IMR-90 (cell line): ENCODE data around the gene RHOG. TPM values are rescaled to one million over a fixed set of nuclear protein-coding genes. Genes with fewer than 3 reads are reported as not detected.

Experiments
- ATAC-seq: fragments of 200-7000 bp; cut with Tn5 transposase; 2 replicates; pipeline ENCODE4 v1.9.1; 2020; ENCODE audit warnings: low read depth, mild to moderate bottlenecking, moderate library complexity
- BruUV-seq: library from RNA; stranded (reverse); fragments of 400-500 nt; replicated peaks from 2 replicates; lab custom pipeline; 2021; lab: Mats Ljungman, UMichigan
- CTCF ChIA-PET: fragments of 300-600 bp; formaldehyde crosslinking; extraction: SDS; loops from one replicate; lab custom pipeline; 2021; ENCODE audit warnings: antibody characterized with exemption; lab: Yijun Ruan, JAX
- POLR2A ChIA-PET: fragments of 300-600 bp; sonication (Branson Sonifier 250); formaldehyde crosslinking; loops from one replicate; lab custom pipeline; 2022; ENCODE audit warnings: antibody characterized with exemption; ENCODE audit not compliant: unreplicated experiment; lab: Charles Lee
- DNase-seq: peaks from one replicate; pipeline ENCODE4 v3.0.0; 2013
- H2AFZ ChIP-seq: replicated peaks from 2 replicates; pipeline ENCODE3; 2013; ENCODE audit warnings: low read length, mild to moderate bottlenecking; ENCODE audit not compliant: poor library complexity
- H2AK5ac ChIP-seq: 2 replicates; pipeline ENCODE4 v1.6.1; 2013; ENCODE audit warnings: low read depth, low read length, inconsistent platforms
- H2AK9ac ChIP-seq: replicated peaks from 2 replicates; pipeline ENCODE3; 2013; ENCODE audit warnings: mild to moderate bottlenecking, low read depth, low read length, moderate library complexity; ENCODE audit not compliant: poor library complexity
- H2BK120ac ChIP-seq: 2 replicates; pipeline ENCODE4 v1.6.1; 2013; ENCODE audit warnings: low read depth, low read length, inconsistent platforms
- H2BK15ac ChIP-seq: 3 replicates; pipeline ENCODE4 v1.6.1; 2013; ENCODE audit warnings: low read depth, low read length, inconsistent platforms
- H2BK20ac ChIP-seq: 2 replicates; pipeline ENCODE4 v1.6.1; 2013; ENCODE audit warnings: low read depth, mild to moderate bottlenecking, inconsistent platforms, low read length, moderate library complexity
- H2BK5ac ChIP-seq: 2 replicates; pipeline ENCODE4 v1.6.1; 2013; ENCODE audit warnings: mild to moderate bottlenecking, low read depth, low read length, inconsistent platforms; ENCODE audit not compliant: poor library complexity, severe bottlenecking
- H3K14ac ChIP-seq: replicated peaks from 2 replicates; pipeline ENCODE4 v1.6.1; 2013; ENCODE audit warnings: low read depth, low read length, inconsistent platforms
- H3K18ac ChIP-seq: 2 replicates; pipeline ENCODE4 v1.6.1; 2013; ENCODE audit warnings: low read depth, low read length, control low read depth
- H3K23ac ChIP-seq: 2 replicates; pipeline ENCODE4 v1.6.1; 2013; ENCODE audit warnings: low read depth, low read length, inconsistent platforms
- H3K27ac ChIP-seq: 2 replicates; pipeline ENCODE4 v1.5.1; 2013; ENCODE audit warnings: mild to moderate bottlenecking, control low read depth, low read length; ENCODE audit not compliant: insufficient read depth
- H3K27me3 ChIP-seq: 2 replicates; pipeline ENCODE4 v1.6.1; 2013; ENCODE audit warnings: low read length; ENCODE audit not compliant: control insufficient read depth, insufficient read depth
- H3K36me3 ChIP-seq: 2 replicates; pipeline ENCODE4 v1.6.1; 2013; ENCODE audit warnings: low read length, mixed read lengths; ENCODE audit not compliant: control insufficient read depth, insufficient read depth
- H3K4ac ChIP-seq: 2 replicates; pipeline ENCODE4 v1.6.1; 2013; ENCODE audit warnings: low read depth, low read length, inconsistent platforms
- H3K4me1 ChIP-seq: 2 replicates; pipeline ENCODE4 v1.6.1; 2013; ENCODE audit warnings: low read length, mixed read lengths; ENCODE audit not compliant: control insufficient read depth, insufficient read depth
- H3K4me2 ChIP-seq: 2 replicates; pipeline ENCODE4 v1.6.1; 2013; ENCODE audit warnings: low read depth, mild to moderate bottlenecking, control low read depth, low read length, moderate library complexity
- H3K4me3 ChIP-seq: 2 replicates; pipeline ENCODE4 v1.5.1; 2013; ENCODE audit warnings: low read depth, mild to moderate bottlenecking, control low read depth, low read length, moderate library complexity; ENCODE audit not compliant: insufficient read depth
- H3K56ac ChIP-seq: 2 replicates; pipeline ENCODE4 v1.6.1; 2013; ENCODE audit warnings: low read length, inconsistent platforms; ENCODE audit not compliant: insufficient read depth; ENCODE audit errors: extremely low read depth
- H3K79me1 ChIP-seq, 2 experiments: 2 replicates each; pipeline ENCODE4 v1.6.1; 2013; ENCODE audit warnings: low read length in 2 of 2, inconsistent platforms in 1 of 2, low read depth in 1 of 2
- H3K9ac ChIP-seq: 2 replicates; pipeline ENCODE4 v1.6.1; 2013; ENCODE audit warnings: low read depth, low read length, control low read depth
- H3K9me1 ChIP-seq: 2 replicates; pipeline ENCODE4 v1.6.1; 2013; ENCODE audit warnings: low read length, inconsistent platforms; ENCODE audit not compliant: insufficient read depth
- H3K9me3 ChIP-seq: 2 replicates; pipeline ENCODE4 v1.6.1; 2013; ENCODE audit warnings: low read length; ENCODE audit not compliant: control insufficient read depth, insufficient read depth
- H4K20me1 ChIP-seq: 2 replicates; pipeline ENCODE4 v1.6.1; 2013; ENCODE audit warnings: low read length, inconsistent platforms; ENCODE audit not compliant: insufficient read depth
- H4K5ac ChIP-seq: 2 replicates; pipeline ENCODE4 v1.6.1; 2013; ENCODE audit warnings: mild to moderate bottlenecking, low read depth, low read length, control low read depth
- H4K8ac ChIP-seq, 2 experiments: 2 replicates each; pipeline ENCODE4 v1.6.1; 2013; ENCODE audit warnings: low read depth in 2 of 2, low read length in 2 of 2, control low read depth in 1 of 2, inconsistent platforms in 1 of 2
- H4K91ac ChIP-seq: 2 replicates; pipeline ENCODE4 v1.6.1; 2013; ENCODE audit warnings: low read depth, low read length, inconsistent platforms; ENCODE audit not compliant: insufficient read depth
- BHLHE40 ChIP-seq: fragments of 150-350 bp; IDR thresholded peaks from 2 replicates; pipeline ENCODE4 v1.6.1; 2016; ENCODE audit warnings: mild to moderate bottlenecking, low read depth, low read length
- CEBPB ChIP-seq: IDR thresholded peaks from 2 replicates; pipeline ENCODE4 v1.6.1; 2012; ENCODE audit warnings: low read depth, low read length, improper control_type of control experiment
- CHD1 ChIP-seq: IDR thresholded peaks from 2 replicates; pipeline ENCODE4 v1.6.1; 2012; ENCODE audit warnings: low read depth, low read length, improper control_type of control experiment
- CTCF ChIP-seq: conservative IDR thresholded peaks from 2 replicates; pipeline ENCODE4 v1.5.1; 2012; ENCODE audit warnings: mild to moderate bottlenecking, low read depth, low read length, improper control_type of control experiment
- ELK1 ChIP-seq: fragments of 150-350 bp; IDR thresholded peaks from 2 replicates; pipeline ENCODE4 v1.6.1; 2016; ENCODE audit warnings: low read depth, mild to moderate bottlenecking, low read length, moderate library complexity, borderline replicate concordance
- MAFK ChIP-seq: IDR thresholded peaks from 2 replicates; pipeline ENCODE4 v1.6.1; 2012; ENCODE audit warnings: low read depth, low read length, improper control_type of control experiment
- MAZ ChIP-seq: IDR thresholded peaks from 2 replicates; pipeline ENCODE4 v1.6.1; 2012; ENCODE audit warnings: low read depth, mild to moderate bottlenecking, low read length, improper control_type of control experiment, moderate library complexity, borderline replicate concordance
- MXI1 ChIP-seq: IDR thresholded peaks from 2 replicates; pipeline ENCODE4 v1.6.1; 2012; ENCODE audit warnings: low read depth, mild to moderate bottlenecking, low read length, moderate library complexity, borderline replicate concordance
- NFE2L2 ChIP-seq: fragments of 150-350 bp; IDR thresholded peaks from 2 replicates; pipeline ENCODE4 v1.6.1; 2016; ENCODE audit warnings: low read depth, mild to moderate bottlenecking, low read length
- POLR2A ChIP-seq: IDR thresholded peaks from 2 replicates; pipeline ENCODE4 v1.6.1; 2012; ENCODE audit warnings: mild to moderate bottlenecking, low read depth, low read length
- RAD21 ChIP-seq: IDR thresholded peaks from 2 replicates; pipeline ENCODE4 v1.6.1; 2012; ENCODE audit warnings: low read length, improper control_type of control experiment
- RCOR1 ChIP-seq: IDR thresholded peaks from 2 replicates; pipeline ENCODE4 v1.6.1; 2012; ENCODE audit warnings: mild to moderate bottlenecking, low read length, improper control_type of control experiment; ENCODE audit not compliant: insufficient replicate concordance
- RFX5 ChIP-seq: IDR thresholded peaks from 2 replicates; pipeline ENCODE4 v1.8.0; 2012; ENCODE audit warnings: low read depth, mild to moderate bottlenecking, low read length, moderate library complexity
- SMC3 ChIP-seq: fragments of 150-350 bp; IDR thresholded peaks from 2 replicates; pipeline ENCODE4 v1.6.1; 2016; ENCODE audit warnings: low read depth, mild to moderate bottlenecking, antibody characterized with exemption, low read length, moderate library complexity
- USF2 ChIP-seq: fragments of 150-350 bp; IDR thresholded peaks from 2 replicates; pipeline ENCODE4 v1.6.1; 2017; ENCODE audit warnings: mild to moderate bottlenecking, antibody characterized with exemption, low read length, low read depth
- WGBS, 2 experiments: methylation state at CpG; one replicate each; pipeline versions ENCODE4 v1.1.5 to v1.1.7; 2013; ENCODE audit warnings: missing lambda C conversion rate in 2 of 2; ENCODE audit not compliant: insufficient read length in 1 of 2; ENCODE audit errors: extremely low coverage in 2 of 2; 5-methylcytosine and 5-hydroxymethylcytosine counted together
- dilution Hi-C: fragments of 300-500 bp; cut with HindIII; formaldehyde crosslinking; loops from one replicate; pipeline ENCODE4 v1.14.3; 2018; ENCODE audit warnings: low sequenced_read_pairs; ENCODE audit not compliant: unreplicated experiment
- in situ Hi-C: fragments of 300-500 bp; cut with MboI; formaldehyde crosslinking; loops from 3 replicates; pipeline ENCODE4 v1.14.3; 2019; ENCODE audit warnings: low sequenced_read_pairs, inconsistent platforms, mixed read lengths
- intact Hi-C: fragments of 100-400 bp; cut with micrococcal nuclease; formaldehyde crosslinking; loops from 2 replicates; pipeline ENCODE4 v1.10.0; 2022
- polyA plus RNA-seq, 3 experiments: library from polyadenylated mRNA; depleted of rRNA; stranded (reverse); fragments of >200 nt; gene quantifications; 2 replicates each; pipeline ENCODE4 v1.2.3, GENCODE V29; 2012; ENCODE audit warnings: low replicate concordance in 1 of 3
- total RNA-seq: library from RNA; depleted of rRNA; stranded (reverse); fragments of >200 nt; gene quantifications from 2 replicates; pipeline ENCODE4 v1.2.3, GENCODE V29; 2012

RHOG gene
- total and polyA plus RNA-seq, 2 of the 4 experiments (the other 2 are of a cell fraction), result 16.3 to 114 TPM

GRCh38 chr11:3885855-3886254, 45.1 kb upstream of the RHOG start:
- Histone ChIP-seq H2BK15ac (no peak overlapping the region), H3K4ac (no peak overlapping the region), H3K4me1 (no peaks in the 10 kb centered on the region), H3K27ac (no peak overlapping the region), H2AK9ac (no peak overlapping the region), H3K27me3 (no peaks in the 10 kb centered on the region), H4K5ac (no peak overlapping the region), H2BK120ac (no peak overlapping the region), H3K9ac (no peak overlapping the region), H3K23ac (no peak overlapping the region), H3K9me3 (no peaks in the 10 kb centered on the region), H2AFZ (no peak overlapping the region), H2BK5ac (no peak overlapping the region), H2BK20ac (no peak overlapping the region), H3K79me1 (peaks cover 14 to 28% of the 10 kb centered on the region in 2 experiments), H3K4me2 (no peak overlapping the region), H3K9me1 (no peaks in the 10 kb centered on the region; the same call in 1 of the 2 replicates), H3K56ac (no peak overlapping the region), H4K20me1 (no peaks in the 10 kb centered on the region), H3K36me3 (no peaks in the 10 kb centered on the region), H3K4me3 (no peak overlapping the region), H2AK5ac (no peak overlapping the region), H3K14ac (no peak overlapping the region), H3K18ac (no peak overlapping the region), H4K8ac (no peak overlapping the region), H4K91ac (no peak overlapping the region)
- no CpG with 5 or more reads among the region's 7 CpGs for WGBS, 2 experiments
- POLR2A ChIA-PET, result no interaction called here
- BruUV-seq, result no TSS peak
- TF ChIP-seq RFX5, result no peak
- no peak for TF ChIP-seq SMC3
- no peak for TF ChIP-seq CHD1
- no peak for TF ChIP-seq RCOR1
- TF ChIP-seq ELK1, result no peak
- TF ChIP-seq BHLHE40, result no peak
- TF ChIP-seq CEBPB, result no peak
- no peak for TF ChIP-seq MAZ
- no peak for TF ChIP-seq RAD21
- TF ChIP-seq NFE2L2, result no peak
- no peak for TF ChIP-seq MXI1
- TF ChIP-seq MAFK, result no peak
- no peak for TF ChIP-seq USF2
- TF ChIP-seq CTCF, result no peak
- TF ChIP-seq POLR2A, result no peak
- ATAC-seq (no peak), DNase-seq (no peak)
- in situ Hi-C loops (no loop called here), intact Hi-C loops (loop anchor here (2.0 kb wide), 1 partner anchor 19 kb away; no protein-coding TSS in a partner anchor), dilution Hi-C loops (no loop called here)
- CTCF ChIA-PET, result no interaction called here
